Transverse colon (tissue), 4 donors: ENCODE results near the gene SMIM20.

ENCODE experiments used
- CTCF ChIP-seq, 5 experiments: fragments of 200-600 bp in 3 of 5; fragments of 450-650 bp in 2 of 5; sonication (generic) in 3 of 5; IDR thresholded peaks; 1 replicate in 2 of 5; 2 replicates in 3 of 5; pipeline ENCODE4 v1.5.1; 2016 to 2017; ENCODE audit warnings: antibody characterized with exemption in 5 of 5, inconsistent platforms in 3 of 5, mild to moderate bottlenecking in 2 of 5, moderate library complexity in 1 of 5
- EP300 ChIP-seq: sonication (generic); formaldehyde crosslinking; IDR thresholded peaks from one replicate; pipeline ENCODE4 v1.6.1; 2017; ENCODE audit warnings: antibody characterized with exemption, low read depth
- POLR2A ChIP-seq: fragments of 450-650 bp; IDR thresholded peaks from one replicate; pipeline ENCODE4 v1.6.1; 2016; ENCODE audit warnings: antibody characterized with exemption, mild to moderate bottlenecking, moderate library complexity
- POLR2AphosphoS5 ChIP-seq, 3 donors: sonication (generic); formaldehyde crosslinking; IDR thresholded peaks; one replicate each; pipeline ENCODE4 v1.6.1; 2016; ENCODE audit warnings: antibody characterized with exemption in 3 of 3

GRCh38 chr4:25879587-25879986 is 34.4 kb upstream of the SMIM20 start:
- no peak for TF ChIP-seq CTCF (IDR thresholded peaks at IDR 0.05)
- TF ChIP-seq POLR2A, result no peak
- no peak for TF ChIP-seq EP300
- TF ChIP-seq POLR2AphosphoS5 (IDR thresholded peaks at IDR 0.05), result no peak
